GM12875 (cell line): ENCODE measurements around the gene XXYLT1.

ENCODE experiments used
- H3K4me3 ChIP-seq: one replicate; pipeline ENCODE4 v1.5.1; 2011; ENCODE audit warnings: low read depth, low read length, control low read depth
- CTCF ChIP-seq: IDR thresholded peaks from 2 replicates; pipeline ENCODE4 v1.5.1; 2011; ENCODE audit warnings: low read depth, mild to moderate bottlenecking, control low read depth, inconsistent platforms, low read length, moderate library complexity, borderline replicate concordance; ENCODE audit not compliant: insufficient read depth

XXYLT1 gene

DNA sequence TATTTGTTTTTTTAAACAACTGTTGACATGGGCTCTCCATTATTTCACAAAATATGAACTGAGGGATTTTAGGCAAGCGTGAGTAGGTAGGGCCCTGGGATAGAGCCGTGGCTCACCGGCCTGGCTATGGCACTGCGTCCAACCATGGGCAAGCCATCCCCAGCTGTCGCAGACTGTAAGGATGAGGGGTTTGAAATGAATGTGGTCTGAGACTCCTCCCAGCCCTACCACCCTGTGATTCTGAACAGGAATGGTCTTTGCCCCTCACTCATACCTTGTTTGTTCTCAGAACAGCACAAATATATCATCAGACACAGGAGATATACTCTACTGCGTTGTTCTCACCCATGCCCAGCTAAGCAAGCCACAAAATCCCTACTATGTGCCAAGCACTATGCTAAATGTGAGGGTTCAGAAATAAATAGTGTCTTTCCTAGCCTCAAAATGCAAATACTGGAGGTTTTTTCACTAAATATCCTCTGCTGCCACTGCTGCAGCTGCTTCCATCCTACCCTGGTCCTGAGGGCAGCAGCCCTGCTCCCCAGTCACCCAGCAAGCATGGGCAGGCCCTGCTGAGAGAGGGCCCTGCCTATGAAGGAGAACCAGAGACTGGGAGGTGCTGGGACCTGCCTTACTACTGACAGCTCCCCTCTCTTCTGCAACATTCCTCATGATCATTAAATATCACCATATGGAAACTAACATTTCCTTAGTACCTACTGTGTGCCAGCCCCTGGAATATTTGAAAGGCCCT, 102.8 kb downstream of the XXYLT1 start:
- no peak for TF ChIP-seq CTCF
- H3K4me3 ChIP-seq: no peak overlapping the region

DNA sequence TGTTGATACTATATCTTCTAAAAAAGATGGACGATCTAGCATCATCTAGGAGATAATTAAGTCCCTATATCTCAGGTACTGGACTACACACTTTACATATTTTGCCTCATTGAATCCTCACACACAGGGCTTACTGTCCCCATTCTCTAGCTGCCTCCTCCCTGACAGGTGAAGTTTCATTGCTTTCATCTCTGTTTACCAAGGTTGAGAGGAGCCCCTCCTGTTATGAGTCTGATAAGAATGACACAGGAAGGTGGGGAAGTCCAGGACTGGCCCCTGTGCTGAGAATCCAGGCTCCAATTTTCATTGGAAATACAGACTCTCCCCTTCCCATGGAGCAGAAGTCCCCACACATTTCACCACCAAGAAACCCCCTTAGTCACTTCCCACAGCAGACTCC, 105.2 kb downstream of the XXYLT1 start:
- no peak overlapping the region for H3K4me3 ChIP-seq
- no peak for TF ChIP-seq CTCF

- no peak overlapping the region for H3K4me3 ChIP-seq
- no peak for TF ChIP-seq CTCF
Measured at GRCh38 chr3:195165265-195165609, 105.7 kb downstream of the XXYLT1 start.

DNA sequence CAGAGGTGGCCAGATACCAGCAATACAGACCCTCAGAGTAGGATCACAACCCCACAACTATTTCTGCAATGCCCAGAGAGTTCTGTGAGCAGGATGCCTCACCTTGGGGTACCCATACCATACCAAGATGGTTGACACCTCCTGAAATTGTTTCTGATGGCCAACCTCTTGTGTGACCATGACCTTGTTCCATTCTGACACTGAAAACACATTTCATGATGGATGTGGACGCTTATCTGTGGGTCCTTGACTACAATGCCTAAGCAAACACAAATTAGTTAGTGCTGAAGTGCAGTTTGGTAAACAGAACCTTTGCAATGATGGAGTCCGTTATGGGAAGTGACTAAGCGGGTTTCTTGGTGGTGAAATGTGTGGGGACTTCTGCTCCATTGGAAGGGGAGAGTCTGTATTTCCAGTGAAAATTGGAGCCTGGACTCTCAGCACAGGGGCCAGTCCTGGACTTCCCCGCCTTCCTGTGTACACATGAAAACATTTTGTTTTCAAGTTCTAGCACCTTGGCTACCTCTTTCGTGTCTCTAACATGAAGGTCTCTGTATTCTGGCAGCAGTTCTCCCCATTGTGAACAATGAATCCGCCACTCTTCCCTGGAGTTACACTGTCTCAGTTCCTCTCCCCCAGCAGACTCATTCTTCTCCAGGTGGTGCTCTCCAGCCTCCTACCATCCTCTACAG, 106.2 kb downstream of the XXYLT1 start:
- no peak for TF ChIP-seq CTCF
- no peak overlapping the region for H3K4me3 ChIP-seq

GRCh38 chr3:195163719-195164572, 107.0 kb downstream of the XXYLT1 start:
- no peak overlapping the region for H3K4me3 ChIP-seq
- no peak for TF ChIP-seq CTCF

DNA sequence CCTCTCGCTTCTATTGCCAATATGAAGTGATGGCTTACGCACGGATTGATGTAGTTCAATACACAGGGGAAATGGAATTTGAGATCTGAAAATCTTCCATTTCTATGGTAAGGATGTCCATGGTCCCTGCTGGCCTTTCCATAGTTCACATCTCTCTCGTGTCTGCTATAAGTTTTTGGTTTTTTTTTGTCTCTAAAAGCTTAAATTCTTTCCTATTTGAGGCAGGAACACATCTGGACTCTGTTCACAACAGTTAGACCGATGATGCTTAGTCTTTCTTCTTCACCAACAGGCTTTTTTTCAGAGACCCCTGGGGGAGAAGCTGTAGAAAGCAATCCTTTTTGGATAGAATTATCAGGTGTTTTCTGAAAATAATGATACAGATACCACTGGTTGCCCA, 108.1 kb downstream of the XXYLT1 start:
- no peak for TF ChIP-seq CTCF
- H3K4me3 ChIP-seq: no peak overlapping the region
